Vagina (tissue), 2 donors: ENCODE measurements around the gene ANK2. TPM values are rescaled to one million over a fixed set of nuclear protein-coding genes. Genes with fewer than 3 reads are reported as not detected.

ENCODE experiments used
- DNase-seq, 2 donors: peaks; one replicate each; pipeline ENCODE4 v3.0.0-alpha.2; 2017; ENCODE audit errors: extremely low spot score in 2 of 2
- H3K27ac ChIP-seq: fragments of 200-600 bp; sonication (generic); one replicate; pipeline ENCODE4 v1.5.1; 2019
- H3K27me3 ChIP-seq: fragments of 200-600 bp; sonication (generic); one replicate; pipeline ENCODE4 v1.5.1; 2019
- H3K36me3 ChIP-seq, 2 donors: fragments of 200-600 bp; sonication (generic); one replicate each; pipeline ENCODE4 v1.5.1; 2017 to 2019
- H3K4me1 ChIP-seq: fragments of 200-600 bp; sonication (generic); one replicate; pipeline ENCODE4 v1.5.1; 2019
- H3K4me3 ChIP-seq, 2 donors: fragments of 200-600 bp; sonication (generic); 1 replicate in 1 of 2; 2 replicates in 1 of 2; pipeline ENCODE4 v1.5.1; 2016 to 2019
- H3K9me3 ChIP-seq: fragments of 200-600 bp; sonication (generic); one replicate; pipeline ENCODE4 v1.5.1; 2019
- CTCF ChIP-seq, 3 experiments: fragments of 450-650 bp in 2 of 3; fragments of 200-600 bp in 1 of 3; sonication (generic) in 1 of 3; IDR thresholded peaks; one replicate each; pipeline ENCODE4 v1.5.1; 2017 to 2019; ENCODE audit warnings: antibody characterized with exemption in 3 of 3, mild to moderate bottlenecking in 2 of 3, moderate library complexity in 2 of 3
- POLR2A ChIP-seq, 2 donors: fragments of 450-650 bp; IDR thresholded peaks; one replicate each; pipeline ENCODE4 v1.6.1; 2017; ENCODE audit warnings: antibody characterized with exemption in 2 of 2, mild to moderate bottlenecking in 2 of 2, moderate library complexity in 2 of 2
- POLR2AphosphoS5 ChIP-seq, 2 donors: sonication (generic); formaldehyde crosslinking; IDR thresholded peaks; one replicate each; pipeline ENCODE4 v1.9.0; 2017; ENCODE audit warnings: antibody characterized with exemption in 2 of 2, mild to moderate bottlenecking in 2 of 2, low read depth in 1 of 2; ENCODE audit not compliant: insufficient read depth in 1 of 2
- intact Hi-C: fragments of 100-400 bp; cut with DNase I; formaldehyde crosslinking; loops from one replicate; pipeline ENCODE4 v1.15.1; 2023
- total RNA-seq: library from RNA; depleted of rRNA; stranded (reverse); fragments of >200 nt; gene quantifications from one replicate; pipeline ENCODE4 v1.2.3, GENCODE V29; 2016

ANK2 gene
- total RNA-seq, 1 donor from 2014 or later: 64.6 TPM

- DNase-seq: no peak
Observed at GRCh38 chr4:113330200-113330599, 280.7 kb downstream of the ANK2 start.

GRCh38 chr4:113331811-113332210 lies 282.4 kb downstream of the ANK2 start:
- intact Hi-C loops: no loop called here
- DNase-seq: no peak
- Histone ChIP-seq H3K36me3 (no peaks in the 10 kb centered on the region), H3K27me3 (no peaks in the 10 kb centered on the region), H3K9me3 (no peaks in the 10 kb centered on the region), H3K27ac (no peak overlapping the region), H3K4me1 (no peaks in the 10 kb centered on the region), H3K4me3 (no peak overlapping the region)
- TF ChIP-seq POLR2A (IDR thresholded peaks at IDR 0.05) (no peak), POLR2AphosphoS5 (IDR thresholded peaks at IDR 0.05; ENCODE audit: insufficient read depth in 1 of 2, low read depth in 1 of 2) (no peak), CTCF (IDR thresholded peaks at IDR 0.05) (no peak)

More at GRCh38 chr4:113330200-113330599, 280.7 kb downstream of the ANK2 start:
- Histone ChIP-seq H3K9me3 (no peaks in the 10 kb centered on the region), H3K4me3 (no peak overlapping the region), H3K27ac (no peak overlapping the region), H3K4me1 (no peaks in the 10 kb centered on the region), H3K36me3 (no peaks in the 10 kb centered on the region), H3K27me3 (no peaks in the 10 kb centered on the region)
- TF ChIP-seq CTCF (IDR thresholded peaks at IDR 0.05) (no peak), POLR2AphosphoS5 (IDR thresholded peaks at IDR 0.05; ENCODE audit: insufficient read depth in 1 of 2, low read depth in 1 of 2) (no peak), POLR2A (IDR thresholded peaks at IDR 0.05) (no peak)
- intact Hi-C loops: no loop called here

GRCh38 chr4:113332701-113333100 lies 283.2 kb downstream of the ANK2 start:
- no peaks in the 10 kb centered on the region for H3K4me1 ChIP-seq
- no peak overlapping the region for H3K27ac ChIP-seq
- intact Hi-C loops: no loop called here
- no peak overlapping the region for H3K4me3 ChIP-seq
- H3K9me3 ChIP-seq: no peaks in the 10 kb centered on the region
- no peaks in the 10 kb centered on the region for H3K36me3 ChIP-seq
- DNase-seq: no peak
- no peaks in the 10 kb centered on the region for H3K27me3 ChIP-seq
- TF ChIP-seq POLR2A (IDR thresholded peaks at IDR 0.05): no peak
- no peak for TF ChIP-seq POLR2AphosphoS5 (IDR thresholded peaks at IDR 0.05; ENCODE audit: insufficient read depth in 1 of 2, low read depth in 1 of 2)
- no peak for TF ChIP-seq CTCF (IDR thresholded peaks at IDR 0.05)

- Histone ChIP-seq H3K27me3 (no peaks in the 10 kb centered on the region), H3K4me3 (no peak overlapping the region), H3K9me3 (no peaks in the 10 kb centered on the region), H3K36me3 (no peaks in the 10 kb centered on the region), H3K27ac (no peak overlapping the region), H3K4me1 (no peaks in the 10 kb centered on the region)
- intact Hi-C loops: no loop called here
- DNase-seq: no peak
- no peak for TF ChIP-seq POLR2A (IDR thresholded peaks at IDR 0.05)
Observed at GRCh38 chr4:113335746-113336145, 286.3 kb downstream of the ANK2 start.

GRCh38 chr4:113336556-113336955 lies 287.1 kb downstream of the ANK2 start:
- intact Hi-C loops: no loop called here

More at GRCh38 chr4:113336556-113336955, 287.1 kb downstream of the ANK2 start:
- no peaks in the 10 kb centered on the region for H3K36me3 ChIP-seq
- no peaks in the 10 kb centered on the region for H3K4me1 ChIP-seq
- no peaks in the 10 kb centered on the region for H3K27me3 ChIP-seq
- no peak for DNase-seq
- H3K9me3 ChIP-seq: no peaks in the 10 kb centered on the region
- no peak for TF ChIP-seq CTCF (IDR thresholded peaks at IDR 0.05)
- TF ChIP-seq POLR2A (IDR thresholded peaks at IDR 0.05): no peak
- no peak for TF ChIP-seq POLR2AphosphoS5 (IDR thresholded peaks at IDR 0.05; ENCODE audit: insufficient read depth in 1 of 2, low read depth in 1 of 2)
- no peak overlapping the region for H3K4me3 ChIP-seq
- H3K27ac ChIP-seq: no peak overlapping the region
